GM18505 (cell line): ENCODE measurements around the gene LRRIQ1.

Experiments used
- ATAC-seq: cut with Tn5 transposase; IDR thresholded peaks from one replicate; pipeline ENCODE4 v1.9.1; 2021; ENCODE audit not compliant: unreplicated experiment
- POLR2A ChIP-seq: IDR thresholded peaks from 4 replicates; pipeline ENCODE4 v1.6.1; 2011; ENCODE audit warnings: borderline replicate concordance; ENCODE audit not compliant: insufficient read depth, insufficient read length; ENCODE audit errors: extremely low read depth

Gene LRRIQ1

DNA sequence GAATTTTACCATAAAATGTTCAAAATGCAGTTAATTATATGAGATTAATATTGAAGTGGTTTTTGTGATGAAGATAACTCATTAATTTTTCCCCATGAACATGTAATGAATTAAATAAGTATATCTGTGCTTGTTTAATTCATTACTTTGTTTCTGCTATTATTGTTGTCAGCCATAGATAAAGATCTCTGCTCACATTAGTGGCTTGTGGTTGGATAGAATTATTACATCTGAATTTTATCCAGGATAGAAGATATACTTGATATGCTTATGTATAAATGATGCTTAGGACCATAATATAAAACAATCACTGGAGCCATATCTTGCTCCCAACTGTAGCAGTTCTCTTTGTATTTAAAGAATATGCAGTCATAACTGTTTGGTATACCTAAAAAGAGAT, 18.5 kb upstream of the LRRIQ1 start:
- ATAC-seq: no peak
- TF ChIP-seq POLR2A: no peak

DNA sequence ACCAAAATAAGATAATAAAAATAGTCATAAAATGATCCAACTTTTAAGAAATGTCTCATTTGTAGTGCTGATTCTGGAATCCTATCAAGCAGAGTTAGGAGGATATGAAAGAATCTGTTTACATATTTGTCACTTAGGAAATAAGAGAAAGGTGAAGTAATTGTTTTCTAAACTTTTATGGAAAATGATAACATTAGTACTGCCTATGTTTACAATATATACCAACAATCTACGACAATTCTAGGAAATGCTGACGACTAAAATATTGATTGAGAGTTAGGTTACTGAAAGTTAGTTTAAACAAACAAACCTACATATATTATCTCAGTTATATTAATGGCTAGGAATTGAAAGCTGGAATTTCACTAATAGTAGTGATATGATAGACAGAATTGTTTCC, 18.1 kb upstream of the LRRIQ1 start:
- ATAC-seq: no peak

DNA sequence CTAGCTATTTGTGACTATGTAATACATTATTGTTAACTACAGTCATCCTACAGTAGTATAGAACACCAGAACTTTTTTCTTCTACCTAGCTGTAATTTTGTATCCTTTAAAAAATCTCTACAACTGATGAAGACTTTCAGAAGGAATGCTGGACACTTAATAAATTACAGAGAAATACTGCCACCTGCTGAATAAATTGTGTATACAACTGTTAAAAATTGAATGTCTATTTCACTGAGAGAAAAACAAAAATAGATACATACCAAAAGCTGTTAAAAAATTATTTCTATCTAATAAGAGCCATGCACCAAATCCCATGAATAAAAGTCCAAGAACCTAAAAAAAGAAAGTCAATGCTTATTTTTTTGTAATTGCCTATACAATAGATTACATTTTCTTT, 6.7 kb upstream of the LRRIQ1 start:
- no peak for TF ChIP-seq POLR2A
- no peak for ATAC-seq

More for the DNA sequence above, 18.1 kb upstream of the LRRIQ1 start:
- no peak for TF ChIP-seq POLR2A

DNA sequence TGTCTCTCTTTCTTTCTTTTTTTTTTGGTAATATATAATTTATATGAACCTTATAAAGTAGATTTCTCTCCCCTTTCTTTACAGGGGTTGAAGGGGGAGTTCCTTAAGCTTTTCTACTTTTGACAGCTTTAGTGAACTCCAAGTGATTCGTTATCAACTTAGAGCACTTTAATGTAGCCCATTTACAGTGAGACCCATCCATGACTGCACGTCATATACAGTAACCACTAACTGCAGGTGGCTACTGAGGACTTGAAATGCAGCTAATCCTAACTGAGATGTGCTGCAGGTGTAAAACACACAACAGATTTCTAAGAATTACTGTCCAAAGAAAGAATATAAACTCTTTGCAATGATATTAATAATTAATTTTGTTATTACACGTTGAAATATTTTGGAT, 582 bp downstream of the LRRIQ1 start:
- ATAC-seq: no peak
- no peak for TF ChIP-seq POLR2A

DNA sequence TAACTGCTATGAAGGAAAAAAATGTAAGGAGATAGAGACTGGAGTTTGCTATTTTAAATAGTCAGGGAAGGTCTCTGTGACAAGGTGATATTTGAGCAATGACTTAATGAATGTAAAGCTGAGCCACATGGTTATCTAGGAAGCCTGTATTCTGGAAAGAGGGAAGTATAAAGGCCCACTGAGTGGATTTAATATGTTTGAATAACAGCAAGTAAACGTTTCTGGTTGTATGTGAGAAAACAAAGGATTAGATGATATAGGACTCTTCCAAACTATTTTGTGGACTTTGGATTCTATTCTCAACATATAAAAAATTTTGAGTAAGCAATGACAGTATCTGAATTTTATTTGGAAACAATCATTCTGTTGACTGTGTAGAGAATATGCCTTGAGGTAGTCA, 5.2 kb downstream of the LRRIQ1 start:
- TF ChIP-seq POLR2A: no peak
- ATAC-seq: no peak

DNA sequence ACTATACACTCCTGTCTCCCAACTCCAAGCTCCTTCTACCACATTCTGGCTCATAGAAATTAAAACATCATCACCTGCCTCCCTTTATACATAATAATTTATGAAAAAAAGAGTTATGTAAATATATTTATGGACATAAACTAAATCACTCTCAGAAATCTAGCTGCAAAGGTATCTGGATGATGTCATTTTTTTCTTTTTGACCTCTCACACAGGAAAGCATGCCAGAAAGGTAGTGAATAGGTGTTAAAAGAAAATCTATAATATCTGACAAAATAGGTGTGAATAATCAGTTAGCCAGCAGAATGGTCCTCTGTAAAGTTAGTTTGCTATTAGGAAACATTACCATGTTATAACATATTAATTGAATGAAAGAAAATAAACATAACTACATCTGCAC, 7.7 kb downstream of the LRRIQ1 start:
- ATAC-seq: no peak
- no peak for TF ChIP-seq POLR2A

DNA sequence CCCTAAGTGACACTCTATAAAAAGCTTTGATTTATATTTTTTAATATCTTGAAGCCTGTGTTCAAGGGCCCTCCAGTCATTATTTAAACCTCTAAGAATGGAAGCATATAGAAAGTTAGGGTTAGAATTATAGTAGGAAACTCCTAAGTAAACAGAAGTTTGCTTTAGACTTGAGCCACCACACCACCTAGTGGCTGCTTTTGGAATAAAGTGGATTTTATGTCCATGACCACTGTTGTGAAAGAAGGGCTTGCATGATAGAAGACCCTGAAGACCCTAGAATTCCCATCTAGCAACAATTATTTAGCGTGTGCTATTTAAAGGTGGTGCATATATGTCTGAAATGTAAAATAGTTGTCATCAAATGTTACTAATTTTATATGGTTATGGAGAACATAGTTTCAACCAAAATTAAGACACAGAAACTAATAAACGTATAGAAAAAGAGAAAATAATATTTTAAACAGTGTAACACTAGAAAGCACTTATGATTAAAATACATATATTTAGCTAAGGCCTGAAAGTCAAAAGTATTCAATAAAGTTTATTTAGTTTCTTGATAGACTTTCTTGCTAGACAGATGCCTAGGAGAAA, 21.3 kb downstream of the LRRIQ1 start:
- TF ChIP-seq POLR2A: no peak
- ATAC-seq: peak; percentile 80

DNA sequence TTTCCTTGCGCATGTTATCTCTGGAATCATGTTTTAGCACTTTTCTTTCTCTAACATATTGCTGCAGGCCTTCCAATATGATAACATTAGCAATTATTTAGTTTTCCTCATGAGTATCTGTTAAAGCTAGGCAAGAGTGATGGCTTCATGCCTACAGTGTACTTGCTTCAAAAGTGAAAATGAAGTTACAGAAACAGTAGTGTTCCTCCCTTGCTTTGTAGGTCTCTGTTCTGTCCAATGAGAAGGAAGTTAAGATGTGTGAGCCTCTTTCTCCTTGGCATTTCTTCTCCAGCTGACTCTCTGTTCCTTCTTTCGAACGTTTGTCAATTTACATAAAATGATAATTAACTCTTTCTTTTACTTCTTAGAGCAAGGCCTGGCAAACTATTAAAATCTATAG, 22.2 kb downstream of the LRRIQ1 start:
- ATAC-seq: no peak
- TF ChIP-seq POLR2A: no peak

DNA sequence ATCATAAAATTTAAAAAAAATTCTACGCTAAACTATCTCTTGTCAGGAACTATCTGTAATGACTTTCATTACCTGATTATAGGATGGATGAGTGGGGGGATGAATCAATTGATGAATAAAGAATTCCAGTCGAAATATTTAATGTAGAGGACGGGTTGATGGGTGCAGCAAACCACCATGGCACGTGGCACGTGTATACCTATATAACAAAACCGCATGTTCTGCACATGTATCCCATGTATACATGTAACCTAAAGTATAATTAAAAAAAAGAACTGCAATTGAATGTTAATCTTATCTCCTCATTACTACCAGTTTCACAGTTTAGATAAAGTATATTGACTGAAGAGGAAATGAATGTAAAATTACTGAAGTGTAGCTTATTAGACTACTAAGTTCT, 23.4 kb downstream of the LRRIQ1 start:
- no peak for ATAC-seq
- no peak for TF ChIP-seq POLR2A

DNA sequence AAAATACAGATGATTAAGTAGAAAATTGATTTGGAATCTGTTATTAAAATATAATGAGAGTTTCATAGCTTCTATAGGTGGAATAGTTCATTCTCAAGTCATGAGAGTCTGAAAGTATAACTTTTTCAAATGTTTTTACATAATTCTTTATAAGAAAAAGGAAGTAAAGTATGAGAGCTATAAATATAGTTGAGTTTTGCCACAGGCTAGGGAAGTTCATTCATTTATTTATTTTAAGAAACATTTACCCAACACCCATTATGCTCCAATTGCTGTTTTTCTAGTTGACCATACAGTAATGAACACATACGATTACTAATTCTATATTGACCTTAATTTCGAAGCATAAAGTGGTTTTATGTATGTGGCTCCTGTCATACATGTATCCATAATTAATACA, 24.8 kb downstream of the LRRIQ1 start:
- no peak for ATAC-seq
- no peak for TF ChIP-seq POLR2A

DNA sequence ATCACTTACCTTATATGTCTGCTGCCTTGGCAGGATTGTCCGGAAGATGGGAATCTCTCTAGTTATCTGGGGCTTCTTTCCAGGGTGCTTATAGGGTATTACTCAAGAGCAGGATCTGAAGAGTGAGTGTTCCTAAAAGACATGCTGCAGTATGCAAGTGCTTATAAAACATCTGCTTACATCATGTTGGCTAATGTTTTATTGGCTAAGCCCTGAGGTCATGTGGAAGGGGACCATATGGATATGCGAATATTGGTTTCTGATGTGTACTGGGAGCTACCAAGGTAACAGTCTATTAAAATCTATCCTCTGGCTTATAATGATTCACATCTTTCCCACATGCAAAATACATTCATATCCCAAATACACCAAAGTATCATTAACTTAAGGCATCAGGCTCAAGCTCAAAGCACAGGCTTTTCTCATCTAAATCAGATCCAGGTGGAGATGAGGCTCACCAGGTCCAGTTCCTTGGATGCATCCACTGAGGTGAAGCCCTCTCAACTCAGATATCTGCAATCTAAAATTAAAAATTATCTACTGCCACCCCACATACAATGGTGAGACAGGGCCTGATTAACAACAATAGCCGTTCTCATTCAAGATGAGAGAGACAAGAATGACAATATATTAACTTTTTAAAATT, 29.8 kb downstream of the LRRIQ1 start:
- ATAC-seq: no peak
- TF ChIP-seq POLR2A: no peak

DNA sequence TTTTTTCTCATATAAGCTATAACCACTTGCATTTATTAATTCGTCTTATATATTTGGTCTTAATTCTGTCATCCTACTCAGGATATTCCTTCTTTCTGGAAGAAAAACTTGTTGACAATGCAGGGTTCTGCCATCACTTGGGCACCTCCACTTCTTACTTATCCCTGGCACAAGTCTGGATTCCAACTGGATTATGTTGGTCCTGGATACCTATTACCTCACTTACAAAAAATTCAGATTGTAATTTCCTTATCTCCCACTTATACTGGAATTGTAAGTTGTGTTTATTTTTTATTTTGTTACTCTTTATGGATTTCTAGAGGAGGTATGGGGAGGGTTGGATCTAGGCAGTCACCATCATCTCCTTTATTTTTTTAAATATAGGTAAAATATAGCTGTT, 36.7 kb downstream of the LRRIQ1 start:
- no peak for ATAC-seq
- no peak for TF ChIP-seq POLR2A

DNA sequence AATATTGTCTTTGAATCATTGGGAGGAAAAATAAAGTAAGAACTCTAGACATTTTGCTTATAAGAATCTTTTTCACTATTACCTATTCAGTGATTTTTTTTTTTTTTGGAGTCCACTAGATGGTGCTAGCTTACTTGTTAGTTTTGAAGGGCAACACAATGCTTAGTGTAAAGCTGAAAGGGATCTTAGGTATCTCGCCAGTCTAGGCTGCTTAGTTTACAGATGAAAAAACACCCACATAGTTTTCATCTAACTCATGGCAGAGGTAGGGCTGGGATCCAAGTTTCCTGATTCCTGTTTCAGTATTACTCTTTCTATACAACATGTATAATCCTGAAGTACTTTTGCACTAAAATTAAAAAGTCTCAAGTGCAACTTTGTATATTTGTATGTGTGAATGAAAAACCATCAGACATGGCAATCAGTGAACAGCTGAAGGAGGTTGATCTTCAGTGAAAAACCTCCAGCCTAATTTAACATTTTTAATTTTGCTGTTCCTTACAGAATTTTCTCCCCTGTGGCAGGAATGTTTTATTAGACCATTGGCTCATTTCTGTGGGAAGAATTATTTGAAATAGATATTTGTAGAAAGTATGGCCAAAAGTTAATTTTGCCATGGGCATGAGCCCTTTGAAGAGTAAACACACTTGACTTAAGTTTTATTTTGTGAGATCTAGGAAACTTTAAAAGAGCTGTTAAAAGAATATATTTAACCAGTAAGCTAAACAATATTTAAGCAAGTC, 40.7 kb downstream of the LRRIQ1 start:
- TF ChIP-seq POLR2A: no peak
- no peak for ATAC-seq

DNA sequence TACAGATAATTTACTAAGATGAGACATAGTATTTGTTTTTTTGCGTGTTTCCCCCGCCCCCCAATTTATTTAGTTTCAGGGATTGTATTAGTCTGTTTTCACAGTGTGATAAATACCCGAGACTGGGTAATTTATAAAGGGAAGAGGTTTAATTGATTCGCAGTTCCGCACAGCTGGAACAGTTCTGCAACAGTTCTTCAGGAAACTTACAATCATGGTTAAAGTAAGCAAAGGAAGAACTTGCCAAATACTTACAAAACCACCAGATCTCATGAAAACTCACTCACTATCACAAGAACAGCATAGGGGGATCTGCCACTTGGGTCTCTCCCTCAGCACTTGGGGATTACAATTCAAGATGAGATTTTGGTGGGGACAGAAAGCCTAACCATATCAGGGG, 48.9 kb downstream of the LRRIQ1 start:
- no peak for ATAC-seq
- TF ChIP-seq POLR2A: no peak
